Muscle layer of colon (tissue), 2 donors: Measurements from ENCODE around the gene TMEM217.
A peak's percentile ranks its signal among the peaks of the same experiment; 100 is the strongest.

Experiments
- H3K27ac ChIP-seq: one replicate; pipeline ENCODE4 v1.7.0; 2013; ENCODE audit warnings: low read depth, mild to moderate bottlenecking, low read length, moderate library complexity
- H3K27me3 ChIP-seq, 2 donors: one replicate each; pipeline ENCODE4 v1.7.0; 2013; ENCODE audit warnings: low read length in 2 of 2, mild to moderate bottlenecking in 2 of 2; ENCODE audit not compliant: insufficient read depth in 2 of 2, control insufficient read depth in 1 of 2
- H3K36me3 ChIP-seq: one replicate; pipeline ENCODE4 v1.7.0; 2013; ENCODE audit warnings: mild to moderate bottlenecking, low read length; ENCODE audit not compliant: insufficient read depth
- H3K4me1 ChIP-seq: one replicate; pipeline ENCODE4 v1.7.0; 2013; ENCODE audit warnings: mild to moderate bottlenecking, low read length; ENCODE audit not compliant: insufficient read depth
- H3K4me3 ChIP-seq, 2 donors: one replicate each; pipeline ENCODE4 v1.7.0; 2013; ENCODE audit warnings: low read length in 2 of 2, low read depth in 1 of 2, mild to moderate bottlenecking in 1 of 2, moderate library complexity in 1 of 2
- H3K9ac ChIP-seq: one replicate; pipeline ENCODE4 v1.7.0; 2013; ENCODE audit warnings: low read length
- H3K9me3 ChIP-seq: one replicate; pipeline ENCODE4 v1.7.0; 2013; ENCODE audit warnings: mild to moderate bottlenecking, low read length
- donor health status: abdominal sarcoma.
- donor health status: Adenocarcinoma of cecum.

The TMEM217 gene

DNA sequence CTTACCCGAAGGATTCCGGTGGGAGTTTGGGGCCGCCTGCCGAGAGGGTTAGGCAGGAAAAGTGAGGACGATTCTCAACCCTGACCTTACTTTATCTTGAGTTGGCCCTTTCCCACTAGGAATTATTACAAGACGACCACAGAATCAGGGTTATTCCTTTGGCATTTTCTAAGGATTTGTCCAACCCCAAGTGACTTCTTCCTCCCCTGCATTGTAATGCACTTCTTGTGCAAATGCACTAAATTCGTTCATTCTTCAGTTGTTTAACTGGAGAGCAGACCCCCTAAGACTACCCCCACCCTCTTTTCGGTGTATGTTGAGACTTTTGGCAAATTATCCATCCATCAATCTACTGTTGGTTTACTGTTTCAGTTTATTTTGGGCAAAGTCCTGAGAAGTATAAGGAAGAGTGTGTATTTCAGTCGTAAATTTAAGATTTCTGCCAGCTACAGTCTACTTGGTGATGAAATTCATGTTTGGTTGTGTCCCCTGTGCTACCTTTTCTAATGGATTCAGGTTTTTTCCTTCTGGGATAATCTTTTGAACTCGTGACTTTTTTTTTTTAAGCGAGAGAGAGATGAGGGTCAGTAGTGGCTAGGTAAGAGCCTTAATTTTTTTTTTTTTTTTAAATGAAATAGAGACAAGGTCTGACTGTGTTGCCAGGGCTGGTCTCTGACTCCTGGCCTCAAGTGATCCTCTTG, 611 bp upstream of the TMEM217 start:
- Histone ChIP-seq H3K27ac (peak overlapping the region; percentile 36), H3K4me1 (peaks cover 11% of the 10 kb centered on the region)

DNA sequence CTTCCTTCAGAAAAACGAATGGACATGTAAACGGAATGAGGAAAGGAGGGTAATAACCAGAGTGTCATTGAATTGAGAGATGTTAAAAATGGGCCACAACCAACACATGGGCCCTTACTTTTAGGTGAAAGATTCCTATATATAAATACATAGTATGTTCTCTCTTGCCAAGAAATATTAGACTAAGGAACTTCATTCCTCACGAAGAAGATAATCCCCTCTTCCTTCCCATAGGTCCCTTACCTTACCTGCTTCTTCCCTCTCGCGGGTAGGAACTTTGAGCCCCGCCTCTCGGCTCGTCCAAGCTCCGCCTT, 667 bp downstream of the TMEM217 start:
- no peaks in the 10 kb centered on the region for H3K36me3 ChIP-seq
- peak overlapping the region; percentile 95 for H3K9ac ChIP-seq
- H3K4me3 ChIP-seq: peak overlapping the region; percentile 86 to 94
- no peaks in the 10 kb centered on the region for H3K27me3 ChIP-seq
- no peak overlapping the region for H3K27ac ChIP-seq
- H3K9me3 ChIP-seq: no peaks in the 10 kb centered on the region
- H3K4me1 ChIP-seq: peaks cover 11% of the 10 kb centered on the region

More for the DNA sequence above, 611 bp upstream of the TMEM217 start:
- Histone ChIP-seq H3K27me3 (no peaks in the 10 kb centered on the region), H3K9ac (peak overlapping the region; percentile 95), H3K9me3 (no peaks in the 10 kb centered on the region), H3K36me3 (no peaks in the 10 kb centered on the region), H3K4me3 (peak overlapping the region; percentile 86 to 94)

DNA sequence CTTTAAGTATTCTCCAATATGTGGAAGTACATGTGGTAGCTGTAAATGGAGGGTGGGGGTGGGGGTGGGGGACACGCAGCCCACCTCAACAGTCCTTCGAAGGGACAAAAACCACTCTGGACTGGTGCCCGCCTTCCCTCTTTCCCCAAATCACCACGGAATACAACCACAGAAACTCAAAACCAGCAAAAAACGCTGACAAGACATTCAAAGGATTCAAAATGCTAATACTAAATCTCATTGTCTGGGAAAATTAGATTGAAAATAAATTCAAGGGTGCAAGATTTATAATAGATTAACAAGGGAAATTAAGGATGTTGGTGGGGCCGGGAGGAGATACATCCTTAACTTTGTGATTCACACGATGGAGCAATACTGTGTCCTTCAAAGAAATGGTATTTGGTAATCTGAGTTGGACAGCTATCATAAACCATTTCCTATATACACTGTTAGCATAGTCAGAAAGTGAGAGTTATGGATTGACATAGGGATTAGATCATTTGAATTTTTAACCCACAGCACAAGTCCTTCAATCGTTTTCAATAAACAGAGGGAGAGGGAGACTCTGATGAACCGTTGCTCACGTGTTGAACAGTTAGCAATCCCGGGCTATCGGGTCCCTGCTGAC, 1.1 kb downstream of the TMEM217 start:
- H3K27ac ChIP-seq: no peak overlapping the region
- H3K9me3 ChIP-seq: no peaks in the 10 kb centered on the region
- H3K36me3 ChIP-seq: no peaks in the 10 kb centered on the region
- H3K27me3 ChIP-seq: no peaks in the 10 kb centered on the region
- peaks cover 11% of the 10 kb centered on the region for H3K4me1 ChIP-seq
- peak overlapping the region in 1 of 2 donors; percentile 94 for H3K4me3 ChIP-seq
- no peak overlapping the region for H3K9ac ChIP-seq

DNA sequence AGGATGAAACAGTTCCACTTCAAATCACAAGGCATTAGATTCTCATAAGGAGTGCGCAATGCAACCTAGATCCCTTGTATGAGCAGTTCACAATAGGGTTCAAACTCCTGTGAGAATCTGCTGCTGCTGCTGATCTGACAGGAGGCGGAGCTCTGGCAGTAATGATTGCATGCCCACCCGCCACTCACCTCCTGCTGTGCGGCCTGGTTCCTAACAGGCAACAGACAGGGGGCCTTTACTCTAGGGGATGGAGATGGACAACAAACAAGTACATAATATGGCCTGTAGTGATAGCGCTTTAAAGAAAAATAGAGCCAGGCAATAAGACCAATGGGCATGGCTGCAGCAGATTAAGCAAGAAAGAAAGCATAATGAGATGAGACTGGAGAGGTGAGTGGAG, 3.1 kb downstream of the TMEM217 start:
- Histone ChIP-seq H3K9ac (no peak overlapping the region), H3K4me3 (no peak overlapping the region), H3K9me3 (no peaks in the 10 kb centered on the region), H3K36me3 (no peaks in the 10 kb centered on the region), H3K4me1 (peaks cover 11% of the 10 kb centered on the region), H3K27ac (no peak overlapping the region), H3K27me3 (no peaks in the 10 kb centered on the region)

DNA sequence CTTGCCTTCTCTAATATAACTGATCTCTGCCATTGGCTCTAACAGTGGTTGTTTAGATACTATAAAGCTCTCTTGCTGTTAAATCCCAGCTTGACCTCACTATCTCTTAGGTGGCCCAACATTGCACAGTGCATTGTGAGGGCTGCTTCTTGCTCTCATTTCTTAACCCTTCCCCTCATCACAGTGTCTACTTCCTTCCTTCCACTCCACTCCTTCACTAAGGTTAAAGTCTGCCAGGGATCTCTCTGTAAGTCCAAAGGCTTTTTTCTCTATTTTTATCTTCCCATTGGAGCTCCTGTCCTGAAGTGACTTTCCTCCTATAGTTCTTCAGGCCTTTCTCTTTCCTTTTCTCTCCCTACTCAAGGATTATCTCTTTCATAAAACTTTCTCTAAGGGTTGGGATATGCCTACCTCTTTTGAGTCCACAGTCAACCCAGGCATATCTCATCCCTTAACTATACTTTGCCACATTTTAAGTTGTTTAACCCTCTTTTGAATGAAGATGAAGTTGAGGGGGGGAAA, 4.4 kb downstream of the TMEM217 start:
- Histone ChIP-seq H3K9me3 (no peaks in the 10 kb centered on the region), H3K27ac (no peak overlapping the region), H3K36me3 (no peaks in the 10 kb centered on the region), H3K9ac (no peak overlapping the region), H3K4me3 (no peak overlapping the region), H3K27me3 (no peaks in the 10 kb centered on the region), H3K4me1 (peaks cover 4% of the 10 kb centered on the region)

DNA sequence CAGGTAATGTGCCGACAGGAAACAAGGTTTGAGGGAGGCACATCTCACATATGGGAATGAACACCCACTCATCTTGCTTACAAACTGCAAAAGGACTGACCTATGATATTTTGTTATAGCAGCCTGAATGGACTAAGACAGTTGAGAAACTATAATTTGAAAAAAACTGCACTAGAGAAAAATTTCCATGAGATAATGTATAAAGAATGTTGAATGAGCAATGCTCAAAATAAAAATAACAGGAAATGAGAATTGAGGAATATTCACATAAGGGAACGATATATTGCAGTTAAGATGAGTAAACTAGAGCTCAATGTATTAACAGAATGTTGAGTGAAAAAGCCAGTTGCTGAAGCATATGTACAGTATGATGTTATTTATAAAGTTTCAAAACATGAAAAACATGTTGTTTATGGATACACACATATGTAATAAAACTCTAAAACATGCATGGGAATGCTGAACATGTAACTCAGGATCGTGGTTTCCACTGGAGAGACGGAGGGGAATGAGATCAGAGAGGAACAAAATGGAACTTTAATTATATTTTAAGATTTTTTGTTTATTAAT, 6.6 kb downstream of the TMEM217 start:
- H3K36me3 ChIP-seq: no peaks in the 10 kb centered on the region
- no peak overlapping the region for H3K27ac ChIP-seq
- no peak overlapping the region for H3K4me3 ChIP-seq
- no peak overlapping the region for H3K9ac ChIP-seq
- H3K27me3 ChIP-seq: no peaks in the 10 kb centered on the region
- H3K9me3 ChIP-seq: no peaks in the 10 kb centered on the region
- H3K4me1 ChIP-seq: no peaks in the 10 kb centered on the region

DNA sequence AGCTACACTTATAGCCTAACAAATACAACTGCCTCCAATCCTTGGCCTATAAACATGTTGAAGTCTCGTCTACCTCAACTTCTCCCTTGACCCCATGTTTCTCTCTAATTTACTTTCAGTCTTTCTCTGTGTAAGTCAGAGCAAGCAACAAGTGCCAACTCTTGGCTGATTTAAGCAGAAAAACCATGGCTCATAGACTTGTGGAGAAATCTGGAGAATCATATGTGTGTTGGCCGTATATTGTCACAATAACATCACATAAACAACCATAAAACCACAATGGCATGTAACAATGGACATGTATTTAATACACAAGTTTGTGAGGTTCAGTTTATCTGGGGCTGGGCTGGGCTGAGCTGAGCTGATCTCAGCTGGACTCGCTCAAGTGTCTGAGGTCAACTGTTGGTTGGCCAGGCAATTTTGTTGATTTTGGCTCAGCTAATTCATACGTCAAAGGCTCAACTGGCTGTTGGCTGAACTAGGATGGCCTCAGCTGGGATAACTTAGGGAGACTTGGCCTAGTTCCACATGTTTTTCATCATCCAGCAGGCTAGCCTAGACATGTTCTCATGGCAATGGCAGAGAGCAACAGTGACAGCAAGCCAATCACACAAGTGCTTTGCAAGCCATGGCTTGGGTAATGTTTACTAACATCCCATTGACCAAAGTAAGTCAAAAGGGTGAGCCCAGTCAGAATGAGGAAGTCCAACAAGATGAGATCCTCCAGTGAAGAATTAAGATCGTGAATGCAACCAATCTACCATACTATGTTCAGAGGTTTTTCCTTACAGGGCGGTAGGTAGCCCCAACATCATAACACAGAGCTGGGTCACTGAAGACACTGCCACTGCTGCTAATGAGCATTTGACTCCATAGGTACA, 13.3 kb downstream of the TMEM217 start:
- H3K27me3 ChIP-seq: no peaks in the 10 kb centered on the region
- H3K9ac ChIP-seq: no peak overlapping the region
- no peak overlapping the region for H3K4me3 ChIP-seq
- H3K36me3 ChIP-seq: no peaks in the 10 kb centered on the region
- H3K9me3 ChIP-seq: no peaks in the 10 kb centered on the region
- peak overlapping the region; percentile 77 for H3K27ac ChIP-seq
- H3K4me1 ChIP-seq: peaks cover 43% of the 10 kb centered on the region

DNA sequence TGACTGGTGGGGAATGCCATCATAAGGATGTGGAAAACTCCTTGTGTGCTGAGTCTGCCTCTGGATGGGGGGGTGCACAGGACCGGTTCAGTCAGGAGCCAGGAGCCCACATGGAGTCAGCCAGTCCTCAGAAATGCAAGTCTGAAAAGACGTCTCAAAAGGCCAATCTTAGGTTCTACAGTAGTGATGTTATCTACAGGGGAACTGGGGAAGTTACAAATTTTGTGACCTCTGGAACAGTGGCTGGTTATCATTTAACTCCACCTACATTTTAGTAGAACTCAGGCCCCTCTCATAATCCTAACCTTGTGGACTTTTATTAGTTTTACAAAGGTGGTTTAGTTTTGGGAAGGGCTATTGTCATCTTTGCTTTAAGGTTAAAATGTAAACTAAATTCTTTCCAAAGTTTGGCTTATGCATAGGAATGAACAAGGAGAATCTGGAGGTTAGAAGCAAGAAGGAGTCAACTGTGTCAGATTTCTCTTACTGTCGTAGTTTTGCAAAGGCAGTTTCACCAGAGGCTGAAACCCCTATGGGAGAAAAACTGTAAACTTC, 14.1 kb downstream of the TMEM217 start:
- Histone ChIP-seq H3K4me1 (peaks cover 45% of the 10 kb centered on the region), H3K9me3 (no peaks in the 10 kb centered on the region), H3K9ac (no peak overlapping the region), H3K36me3 (no peaks in the 10 kb centered on the region), H3K4me3 (no peak overlapping the region), H3K27me3 (no peaks in the 10 kb centered on the region), H3K27ac (peak overlapping the region; percentile 77)

DNA sequence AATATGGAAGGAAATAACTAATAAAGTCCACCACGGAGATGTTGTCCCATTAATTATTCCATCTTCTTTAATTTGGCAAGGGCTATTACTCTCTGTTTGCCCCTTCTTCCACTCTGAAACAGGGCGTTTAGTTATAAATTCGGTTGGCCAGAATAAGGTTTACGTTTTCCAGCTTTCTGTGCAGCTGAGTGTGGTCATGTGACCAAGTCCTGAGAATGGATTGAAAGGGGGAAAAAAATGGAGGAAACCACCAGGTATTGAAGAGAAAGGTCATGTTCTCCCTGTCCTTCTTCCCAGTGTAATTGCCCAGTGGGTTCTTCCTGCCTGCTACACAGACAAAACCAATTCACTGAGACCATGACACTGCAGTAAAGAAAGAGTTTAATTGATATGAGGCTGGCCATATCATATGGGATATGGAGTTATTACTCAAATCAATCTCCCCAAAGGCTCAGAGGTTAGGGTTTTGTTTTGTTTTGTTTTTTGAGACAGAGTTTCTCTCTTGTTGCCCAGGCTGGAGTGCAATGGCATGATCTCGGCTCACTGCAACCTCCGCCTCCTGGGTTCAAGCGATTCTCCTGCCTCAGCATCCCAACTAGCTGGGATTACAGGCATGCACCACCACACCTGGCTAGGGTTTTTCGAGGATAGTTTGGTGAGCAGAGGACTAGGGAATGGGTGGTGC, 14.7 kb downstream of the TMEM217 start:
- H3K27me3 ChIP-seq: no peaks in the 10 kb centered on the region
- H3K9me3 ChIP-seq: no peaks in the 10 kb centered on the region
- peak overlapping the region; percentile 77 for H3K27ac ChIP-seq

DNA sequence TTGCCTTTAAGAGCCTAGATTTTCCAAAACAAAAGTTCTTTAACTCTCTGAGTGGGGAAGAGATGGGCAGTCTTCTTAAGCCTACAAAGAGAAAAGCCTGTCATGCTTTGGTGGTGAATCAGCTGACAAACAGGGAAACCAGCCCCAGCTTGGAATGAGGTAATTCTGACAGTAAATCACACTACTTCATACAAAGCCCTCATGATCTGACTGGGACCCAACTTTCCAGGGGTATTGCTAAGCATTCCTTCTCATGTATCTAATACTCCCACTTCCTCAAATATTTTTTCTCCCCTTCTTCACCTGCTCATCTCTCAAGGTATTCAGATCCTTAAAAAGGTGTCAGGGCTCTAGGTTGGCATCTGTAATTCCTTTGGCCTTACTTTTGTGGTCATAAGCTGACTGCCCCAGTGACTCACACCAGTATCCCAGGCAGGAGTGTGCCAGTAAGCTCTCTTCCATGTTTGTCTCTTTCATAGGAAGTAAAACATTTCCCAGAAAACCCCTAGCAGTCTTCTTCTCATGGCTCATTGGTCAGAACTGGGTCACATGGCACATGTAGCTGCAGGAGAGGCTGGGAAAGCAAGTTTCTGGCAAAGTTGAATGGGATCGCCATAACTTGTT, 15.4 kb downstream of the TMEM217 start:
- H3K27ac ChIP-seq: peak overlapping the region; percentile 46
- peaks cover 45% of the 10 kb centered on the region for H3K4me1 ChIP-seq
- no peaks in the 10 kb centered on the region for H3K36me3 ChIP-seq
- no peak overlapping the region for H3K9ac ChIP-seq
- H3K9me3 ChIP-seq: no peaks in the 10 kb centered on the region
- H3K27me3 ChIP-seq: no peaks in the 10 kb centered on the region
- no peak overlapping the region for H3K4me3 ChIP-seq

More for the DNA sequence above, 14.7 kb downstream of the TMEM217 start:
- Histone ChIP-seq H3K9ac (no peak overlapping the region), H3K4me1 (peaks cover 45% of the 10 kb centered on the region), H3K36me3 (no peaks in the 10 kb centered on the region), H3K4me3 (no peak overlapping the region)
